Heart left ventricle (tissue), 16 donors: ENCODE data around the gene MB21D2. TPM values are rescaled to one million over a fixed set of nuclear protein-coding genes. Genes with fewer than 3 reads are reported as not detected.
"Not testable (repeated sequence)": the region's sequence is repeated elsewhere in the genome, so short reads cannot be mapped to it uniquely, and the experiment has no call there.

Experiments used
- ATAC-seq, 4 donors: fragments of 200-7000 bp; cut with Tn5 transposase; one replicate each; pipeline ENCODE4 v1.9.1; 2020 to 2022; ENCODE audit warnings: moderate library complexity in 4 of 4, mild to moderate bottlenecking in 3 of 4, moderate number of reproducible peaks in 1 of 4
- DNase-seq, 5 donors: peaks; one replicate each; pipeline ENCODE4 v3.0.0-alpha.2; 2020
- H3K27ac ChIP-seq, 12 donors: fragments of 200-600 bp; sonication (generic) in 4 of 12; one replicate each; pipeline versions ENCODE4 v1.5.0 to v1.8.0; 2016 to 2022; ENCODE audit warnings: mild to moderate bottlenecking in 2 of 12
- H3K27me3 ChIP-seq, 9 donors: fragments of 200-600 bp; sonication (generic) in 2 of 9; one replicate each; pipeline versions ENCODE4 v1.5.1 to v1.8.0; 2016 to 2022; ENCODE audit warnings: mild to moderate bottlenecking in 3 of 9
- H3K36me3 ChIP-seq, 9 donors: fragments of 200-600 bp; sonication (generic) in 2 of 9; one replicate each; pipeline versions ENCODE4 v1.5.0 to v1.8.0; 2018 to 2022; ENCODE audit warnings: mild to moderate bottlenecking in 2 of 9
- H3K4me1 ChIP-seq, 12 donors: fragments of 200-600 bp; sonication (generic) in 4 of 12; one replicate each; pipeline versions ENCODE4 v1.5.0 to v1.8.0; 2016 to 2022; ENCODE audit warnings: mild to moderate bottlenecking in 3 of 12
- H3K4me3 ChIP-seq, 12 donors: fragments of 200-600 bp; sonication (generic) in 4 of 12; one replicate each; pipeline versions ENCODE4 v1.5.0 to v1.8.0; 2017 to 2022; ENCODE audit warnings: mild to moderate bottlenecking in 9 of 12, moderate library complexity in 4 of 12
- H3K9me3 ChIP-seq, 12 donors: fragments of 200-600 bp; sonication (generic) in 4 of 12; one replicate each; pipeline versions ENCODE4 v1.5.0 to v1.8.0; 2016 to 2022; ENCODE audit warnings: mild to moderate bottlenecking in 1 of 12
- POLR2A ChIP-seq, 2 donors: fragments of 450-650 bp; IDR thresholded peaks; one replicate each; pipeline ENCODE4 v1.6.1; 2017; ENCODE audit warnings: antibody characterized with exemption in 2 of 2, mild to moderate bottlenecking in 2 of 2, moderate library complexity in 2 of 2
- WGBS, 4 donors: extraction: QIAGEN DNeasy Blood & Tissue Kit in 2 of 4; methylation state at CpG; one replicate each; pipeline versions ENCODE4 v1.1.5 to v1.1.7; 2013 to 2018; 5-methylcytosine and 5-hydroxymethylcytosine counted together
- intact Hi-C, 10 donors: fragments of 100-400 bp; cut with DNase I; formaldehyde crosslinking; loops; one replicate each; pipeline versions ENCODE4 v1.11.1 to v1.14.2; 2022
- long read RNA-seq, 3 donors: library from polyadenylated mRNA; unstranded; transcript quantifications; one replicate each; pipeline ENCODE4 v2.0.0, GENCODE V29; 2020 to 2021
- polyA plus RNA-seq, 2 donors: library from polyadenylated mRNA; stranded (reverse); fragments of 200-250 nt; gene quantifications; one replicate each; pipeline ENCODE4 v1.2.3, GENCODE V29; 2013
- total RNA-seq, 9 donors: library from RNA; depleted of rRNA in 2 of 9; stranded (reverse); fragments of >200 nt in 2 of 9; fragmentation: NEBNext Ultra II Directional in 3 of 9; extraction: Animal tissue kit (Norgen Biotek cat#: 25700) in 3 of 9; gene quantifications; one replicate each; pipeline versions ENCODE4 v1.1.0 to v1.2.4, GENCODE V29; 2016 to 2023
- TF ChIP-seq, protein P1 (sequence below), 12 donors: fragments of 200-600 bp; sonication (generic) in 4 of 12; IDR thresholded peaks; one replicate each; pipeline versions ENCODE4 v1.5.0 to v1.8.0; 2018 to 2022; ENCODE audit warnings: antibody characterized with exemption in 12 of 12, mild to moderate bottlenecking in 5 of 12
- donor health status: ischemic (EF 13 %, LVEDD 7.1; RV severe dilation, severe dysfunction).
- donor health status: healthy with polysubstance abuse.
- donor health status: DM: no; HTN: yes; CAD: no.
- donor health status: DM: no; HTN: no; CAD: no.
- donor health status: ischemic (EF 25% LVEDD 6.9; RV normal size, moderate dysfunction).
- donor health status: ischemic (EF 25% LVEDD 5.7; RV mildly dilated, moderate dysfunction).
- donor health status: healthy.
- donor health status: DM: yes; HTN: yes; CAD: no.
- donor health status: ischemic (EF 35%, LVEDD 5.7; RV mildly dilated, moderate dysfunction).
- donor health status: nonischemic (EF 11% LVEDD 7.7; RV severe dilation, severe dysfunction).
- donor health status: DM: yes; HTN: yes; CAD: no.
- donor health status: PGD.
- donor health status: ischemic (EF 29% LVEDD 5.4; RV normal size, mild dysfunction).
- donor health status: nonischemic (EF 23%, LVEDD 6.1; RV moderate dilation, normal function).

MB21D2 gene
- total RNA-seq (1 to 10 TPM; 2.3 to 5.0 (median 4.0) TPM), polyA plus RNA-seq (1 to 10 TPM in 1 of 2 donors, under 1 TPM in 1; 0.91 to 3.0 TPM)
- long read RNA-seq, donor 1, transcript MB21D2-201 (2 exons, 3,368 nt), result major isoform, 5 of 7 reads
- long read RNA-seq, donor 1, partial matches to known transcripts, result 2 of 7 reads
- long read RNA-seq, donor 1, other reads (novel, unspliced or antisense), result 0 of 7 reads
- long read RNA-seq, donor 2, transcript MB21D2-201 (2 exons, 3,368 nt), result major isoform, 12 of 15 reads
- long read RNA-seq, donor 2, partial matches to known transcripts, result 2 of 15 reads
- long read RNA-seq, donor 2, other reads (novel, unspliced or antisense), result 1 of 15 reads
- long read RNA-seq, donor 3, transcript MB21D2-201 (2 exons, 3,368 nt), result major isoform, 7 of 8 reads
- long read RNA-seq, donor 3, partial matches to known transcripts, result 0 of 8 reads
- long read RNA-seq, donor 3, other reads (novel, unspliced or antisense), result 1 of 8 reads

DNA sequence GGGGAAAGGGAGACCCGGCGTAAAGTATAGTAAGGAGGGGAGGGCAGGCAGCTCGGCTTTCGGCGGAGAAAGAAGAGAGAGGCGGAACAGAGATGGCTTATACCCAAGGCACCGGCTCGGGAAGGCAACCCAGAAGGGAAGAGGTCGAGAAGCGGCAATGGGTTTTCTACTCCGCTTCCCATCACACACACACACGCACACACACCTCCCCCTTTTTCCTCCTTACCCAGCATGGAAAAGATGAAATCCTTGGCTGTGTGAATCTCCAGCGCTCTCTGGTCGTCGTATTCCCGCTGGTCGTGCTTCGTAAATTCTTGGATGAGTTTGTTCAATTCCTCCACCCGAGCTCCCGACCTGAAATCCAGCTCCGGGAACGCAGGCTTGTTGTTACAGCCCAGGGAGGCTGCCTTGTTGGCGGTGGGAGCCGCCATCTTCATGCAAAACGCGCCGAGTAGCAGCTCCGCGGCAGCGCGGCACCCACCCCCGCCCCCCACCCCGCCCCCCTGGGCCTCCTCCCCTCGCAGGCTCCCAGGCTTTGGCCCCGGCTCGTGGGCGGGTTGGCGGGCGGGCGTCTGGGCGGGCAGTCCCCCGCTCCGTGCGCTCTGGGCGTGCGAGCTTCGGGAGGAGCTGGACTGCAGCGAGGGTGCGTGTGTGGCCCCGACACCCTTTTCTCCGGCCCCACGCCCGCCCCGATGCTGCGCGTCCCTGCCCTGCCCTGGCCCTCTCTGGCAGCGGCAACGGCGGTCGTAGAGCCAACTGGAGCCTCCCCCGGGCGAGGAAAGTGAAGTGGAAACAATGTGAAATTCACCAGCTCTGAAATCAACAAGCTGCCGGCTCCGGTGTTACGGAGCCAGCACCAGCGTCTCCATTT lies at the start of gene MB21D2:
Gene MB21D2 (minus strand): TSS at position 453 of the 871 bp plus-strand sequence. CDS start 16 bp downstream, at position 437.
- TF ChIP-seq POLR2A (IDR thresholded peaks at IDR 0.05), result peak in 1 of 2 donors; percentile 64
- TF ChIP-seq, protein P1, sequence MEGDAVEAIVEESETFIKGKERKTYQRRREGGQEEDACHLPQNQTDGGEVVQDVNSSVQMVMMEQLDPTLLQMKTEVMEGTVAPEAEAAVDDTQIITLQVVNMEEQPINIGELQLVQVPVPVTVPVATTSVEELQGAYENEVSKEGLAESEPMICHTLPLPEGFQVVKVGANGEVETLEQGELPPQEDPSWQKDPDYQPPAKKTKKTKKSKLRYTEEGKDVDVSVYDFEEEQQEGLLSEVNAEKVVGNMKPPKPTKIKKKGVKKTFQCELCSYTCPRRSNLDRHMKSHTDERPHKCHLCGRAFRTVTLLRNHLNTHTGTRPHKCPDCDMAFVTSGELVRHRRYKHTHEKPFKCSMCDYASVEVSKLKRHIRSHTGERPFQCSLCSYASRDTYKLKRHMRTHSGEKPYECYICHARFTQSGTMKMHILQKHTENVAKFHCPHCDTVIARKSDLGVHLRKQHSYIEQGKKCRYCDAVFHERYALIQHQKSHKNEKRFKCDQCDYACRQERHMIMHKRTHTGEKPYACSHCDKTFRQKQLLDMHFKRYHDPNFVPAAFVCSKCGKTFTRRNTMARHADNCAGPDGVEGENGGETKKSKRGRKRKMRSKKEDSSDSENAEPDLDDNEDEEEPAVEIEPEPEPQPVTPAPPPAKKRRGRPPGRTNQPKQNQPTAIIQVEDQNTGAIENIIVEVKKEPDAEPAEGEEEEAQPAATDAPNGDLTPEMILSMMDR (IDR thresholded peaks at IDR 0.05), result peak in 3 of 12 donors; percentile 13 to 50 (median 20)
- H3K27ac ChIP-seq, result peak within 1 kb of the TSS; percentile 72 to 97 (median 94)
- H3K27me3 ChIP-seq, result peaks cover 0 to 7% (median 0%) of the 10 kb centered on the region in 9 donors
- peaks cover 0 to 37% (median 26%) of the 10 kb centered on the region in 12 donors for H3K4me1 ChIP-seq
- WGBS, 4 donors, result 0% methylated on average over 32 to 66 of the region's 66 CpGs
- no peaks in the 10 kb centered on the region for H3K36me3 ChIP-seq
- intact Hi-C loops, result loop anchor here (2.0 to 10.0 kb wide), 11 partner anchors 85 to 657 kb away; no protein-coding TSS in a partner anchor
- ATAC-seq (peak; percentile 67 to 95 (median 88)), DNase-seq (peak; percentile 82 to 87 (median 84))
- H3K9me3 ChIP-seq, result no peaks in the 10 kb centered on the region
- peak within 1 kb of the TSS; percentile 60 to 95 (median 76) for H3K4me3 ChIP-seq

- intact Hi-C loops, H3K27ac ChIP-seq, H3K27me3 ChIP-seq, DNase-seq, H3K9me3 ChIP-seq, ATAC-seq, H3K4me1 ChIP-seq, H3K36me3 ChIP-seq, H3K4me3 ChIP-seq: not testable (repeated sequence)
- WGBS, 4 donors, result 93 to 96% (median 94%) methylated on average over 18 to 21 of the region's 21 CpGs
Observed at GRCh38 chr3:192964959-192965719, 47.5 kb upstream of the MB21D2 start.

GRCh38 chr3:192959773-192960172 lies 42.1 kb upstream of the MB21D2 start:
- no peak for ATAC-seq
- Histone ChIP-seq H3K9me3 (no peaks in the 10 kb centered on the region), H3K36me3 (no peaks in the 10 kb centered on the region), H3K4me3 (no peak overlapping the region), H3K27ac (no peak overlapping the region), H3K4me1 (peaks cover 0 to 16% (median 3%) of the 10 kb centered on the region in 12 donors), H3K27me3 (no peaks in the 10 kb centered on the region)
- 66 to 76% (median 74%) methylated on average over 3 of the region's 3 CpGs for WGBS, 4 donors
- TF ChIP-seq, protein P1 (IDR thresholded peaks at IDR 0.05), result no peak
- TF ChIP-seq POLR2A (IDR thresholded peaks at IDR 0.05), result no peak
- intact Hi-C loops, result no loop called here
- no peak for DNase-seq

GRCh38 chr3:192958219-192958872 lies 40.7 kb upstream of the MB21D2 start:
- intact Hi-C loops, result no loop called here
- Histone ChIP-seq H3K36me3 (no peaks in the 10 kb centered on the region), H3K4me3 (no peak overlapping the region), H3K27ac (peak overlapping the region; percentile 3 to 89 (median 54)), H3K9me3 (no peaks in the 10 kb centered on the region), H3K27me3 (no peaks in the 10 kb centered on the region), H3K4me1 (peaks cover 0 to 16% (median 3%) of the 10 kb centered on the region in 12 donors)
- no peak for TF ChIP-seq POLR2A (IDR thresholded peaks at IDR 0.05)
- TF ChIP-seq, protein P1 (IDR thresholded peaks at IDR 0.05), result no peak
- ATAC-seq, result no peak
- no peak for DNase-seq
